Measurements from ENCODE around the gene PRKX. TPM values are rescaled to one million over a fixed set of nuclear protein-coding genes. Genes with fewer than 3 reads are reported as not detected.
A peak's percentile ranks its signal among the peaks of the same experiment; 100 is the strongest.
"Not testable (repeated sequence)": the region's sequence is repeated elsewhere in the genome, so short reads cannot be mapped to it uniquely, and the experiment has no call there.

PRKX gene
- total RNA-seq, 2 donors from 2014 or later = 80.6 to 98.5 TPM

GRCh38 chrX:3664921-3665320 lies 48.5 kb downstream of the PRKX start:
- DNase-seq = no peak
- Mint-ChIP-seq H3K9me3 (no peaks in the 10 kb centered on the region), H3K27ac (no peak overlapping the region), H3K4me1 (ENCODE audit: low read depth) (no peaks in the 10 kb centered on the region), H3K4me3 (no peak overlapping the region), H3K27me3 (ENCODE audit: low read depth) (no peaks in the 10 kb centered on the region), H3K36me3 (ENCODE audit: insufficient read depth in 2 of 2) (peaks cover 9 to 17% of the 10 kb centered on the region in 2 donors)
- ATAC-seq (replicated peaks in 1 of 2) = no peak

GRCh38 chrX:3663576-3664250 lies 49.7 kb downstream of the PRKX start:
- not testable (repeated sequence) for ATAC-seq (replicated peaks in 1 of 2); H3K27ac Mint-ChIP-seq; H3K27me3 Mint-ChIP-seq (ENCODE audit: low read depth); H3K4me1 Mint-ChIP-seq (ENCODE audit: low read depth); H3K36me3 Mint-ChIP-seq (ENCODE audit: insufficient read depth in 2 of 2); H3K4me3 Mint-ChIP-seq; H3K9me3 Mint-ChIP-seq; DNase-seq

- Mint-ChIP-seq H3K4me1 (ENCODE audit: low read depth) (no peaks in the 10 kb centered on the region), H3K36me3 (ENCODE audit: insufficient read depth in 2 of 2) (peaks cover 6 to 9% of the 10 kb centered on the region in 2 donors), H3K9me3 (no peaks in the 10 kb centered on the region), H3K27me3 (ENCODE audit: low read depth) (no peaks in the 10 kb centered on the region), H3K27ac (peak overlapping the region; percentile 58), H3K4me3 (no peak overlapping the region)
- DNase-seq (no peak), ATAC-seq (replicated peaks in 1 of 2) (no peak)
Measured at GRCh38 chrX:3659761-3660160, 53.7 kb downstream of the PRKX start.

DNA sequence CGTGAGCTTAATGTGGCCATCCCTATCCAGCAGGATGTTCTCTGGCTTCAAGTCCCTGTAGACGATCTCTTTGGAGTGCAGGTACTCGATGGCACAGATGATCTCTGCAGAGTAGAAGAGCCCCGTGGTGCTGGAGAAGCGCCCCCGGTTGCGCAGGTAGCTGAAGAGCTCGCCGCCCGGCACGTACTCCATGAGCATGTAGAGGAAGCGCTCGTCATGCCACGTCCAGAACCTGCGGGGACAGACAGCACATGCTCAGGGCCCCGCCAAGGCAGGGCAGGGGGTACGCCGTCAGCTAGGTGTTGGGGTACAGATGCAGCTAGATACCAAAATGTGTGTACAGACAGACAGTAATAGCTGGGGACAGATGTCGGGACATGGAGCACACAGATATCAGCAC lies 58.3 kb downstream of the PRKX start:
- ATAC-seq (replicated peaks in 1 of 2) = no peak
- H3K27me3 Mint-ChIP-seq (ENCODE audit: low read depth) = no peaks in the 10 kb centered on the region

DNA sequence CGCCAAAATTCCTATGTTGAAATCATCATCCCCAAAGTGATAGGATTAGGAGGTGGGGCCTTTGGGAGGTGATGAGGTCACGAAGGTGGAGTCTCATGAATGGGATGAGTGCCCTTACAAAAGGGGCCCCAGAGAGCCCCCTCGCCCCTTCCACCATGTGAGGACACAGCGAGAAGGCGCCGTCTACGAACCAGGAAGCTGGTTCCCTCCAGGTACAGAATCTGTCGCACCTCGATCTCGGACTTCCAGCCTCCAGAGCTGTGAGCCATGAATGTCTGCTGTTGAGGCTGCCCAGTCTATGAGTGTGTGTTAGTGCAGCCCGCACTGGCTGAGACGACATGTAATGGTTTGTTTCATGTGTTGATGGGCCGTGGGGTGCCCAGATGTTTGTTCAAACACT lies 60.3 kb downstream of the PRKX start:
- Mint-ChIP-seq H3K36me3 (ENCODE audit: insufficient read depth in 2 of 2) (peaks cover 1 to 8% of the 10 kb centered on the region in 2 donors), H3K4me3 (no peak overlapping the region), H3K27ac (no peak overlapping the region), H3K4me1 (ENCODE audit: low read depth) (no peaks in the 10 kb centered on the region), H3K9me3 (no peaks in the 10 kb centered on the region), H3K27me3 (ENCODE audit: low read depth) (no peaks in the 10 kb centered on the region)
- no peak for DNase-seq
- ATAC-seq (replicated peaks in 1 of 2) = no peak

More for the DNA sequence above, 58.3 kb downstream of the PRKX start:
- Mint-ChIP-seq H3K4me1 (ENCODE audit: low read depth) (no peaks in the 10 kb centered on the region), H3K4me3 (no peak overlapping the region), H3K36me3 (ENCODE audit: insufficient read depth in 2 of 2) (peaks cover 4 to 5% of the 10 kb centered on the region in 2 donors), H3K27ac (no peak overlapping the region), H3K9me3 (no peaks in the 10 kb centered on the region)
- no peak for DNase-seq

GRCh38 chrX:3651277-3651676 lies 62.2 kb downstream of the PRKX start:
- Mint-ChIP-seq H3K27ac (peak overlapping the region; percentile 85), H3K9me3 (no peaks in the 10 kb centered on the region), H3K4me1 (ENCODE audit: low read depth) (no peaks in the 10 kb centered on the region), H3K4me3 (no peak overlapping the region), H3K27me3 (ENCODE audit: low read depth) (no peaks in the 10 kb centered on the region), H3K36me3 (ENCODE audit: insufficient read depth in 2 of 2) (peaks cover 1 to 11% of the 10 kb centered on the region in 2 donors)
- no peak for ATAC-seq (replicated peaks in 1 of 2)
- DNase-seq = no peak

DNA sequence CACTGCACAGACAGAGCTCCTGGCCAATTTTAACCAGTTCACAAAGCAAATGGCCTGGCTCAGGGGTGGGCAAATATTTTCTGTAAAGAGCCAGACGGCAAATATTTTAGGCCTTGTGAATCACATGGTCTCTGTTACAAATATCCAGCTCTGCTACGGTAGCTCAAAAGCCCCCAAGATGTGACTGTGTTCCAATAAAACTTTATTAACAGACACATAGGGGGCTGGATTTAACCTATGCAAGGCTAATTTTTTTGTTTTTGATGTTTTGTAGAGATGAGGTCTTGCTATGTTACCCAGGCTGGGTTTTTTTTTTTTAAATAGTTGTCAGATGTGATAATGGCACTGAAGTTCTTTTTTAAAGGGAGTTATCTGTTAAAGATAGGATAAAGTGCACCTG lies 65.4 kb downstream of the PRKX start:
- no peaks in the 10 kb centered on the region for H3K27me3 Mint-ChIP-seq (ENCODE audit: low read depth)
- peaks cover 5 to 27% of the 10 kb centered on the region in 2 donors for H3K36me3 Mint-ChIP-seq (ENCODE audit: insufficient read depth in 2 of 2)
- no peak for ATAC-seq (replicated peaks in 1 of 2)
- H3K9me3 Mint-ChIP-seq = no peaks in the 10 kb centered on the region
- H3K4me1 Mint-ChIP-seq (ENCODE audit: low read depth) = no peaks in the 10 kb centered on the region
- DNase-seq = no peak
- H3K27ac Mint-ChIP-seq = no peak overlapping the region
- H3K4me3 Mint-ChIP-seq = no peak overlapping the region

DNA sequence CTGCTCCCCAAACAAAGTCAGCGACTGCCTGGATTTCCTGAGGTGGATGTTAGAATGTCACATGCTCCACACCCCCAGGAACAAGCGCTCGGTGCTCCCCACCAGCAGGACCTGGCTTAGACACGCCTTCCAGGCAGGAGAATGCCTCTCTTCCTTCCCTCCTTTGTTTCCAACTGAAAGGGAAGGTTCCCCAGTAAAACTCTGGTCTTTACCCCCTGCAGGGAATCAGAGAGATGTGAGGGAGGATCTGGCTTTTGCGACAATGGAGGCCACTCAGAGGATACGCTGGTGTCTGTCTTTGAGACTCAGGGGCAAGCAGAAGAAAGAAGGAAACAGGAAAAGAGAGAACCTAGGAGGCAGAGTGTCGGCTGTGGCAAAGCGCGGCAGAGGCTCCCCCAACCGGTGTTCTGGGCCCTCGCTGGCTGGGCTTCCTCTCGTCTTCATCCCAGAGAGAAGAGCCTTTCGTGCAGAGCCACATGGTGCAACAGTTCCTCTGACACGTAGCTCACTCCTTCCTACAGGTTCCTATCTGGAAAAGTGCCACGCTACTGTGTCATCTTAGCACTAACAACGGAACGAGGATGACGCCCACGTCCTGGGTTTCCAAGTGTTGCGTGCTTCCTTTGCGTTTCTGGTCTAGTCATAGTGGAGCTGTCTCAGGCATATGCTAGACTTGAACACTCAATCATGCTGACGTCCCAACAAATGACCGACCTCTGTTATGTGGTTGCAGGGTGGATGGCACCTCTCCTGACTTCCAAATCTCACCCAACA lies 73.4 kb downstream of the PRKX start:
- not testable (repeated sequence) for H3K27ac Mint-ChIP-seq
- peaks cover 8 to 18% of the 10 kb centered on the region in 2 donors for H3K36me3 Mint-ChIP-seq (ENCODE audit: insufficient read depth in 2 of 2)
- ATAC-seq (replicated peaks in 1 of 2) = peak in 1 of 2 donors; percentile 58

GRCh38 chrX:3639236-3639635 lies 74.2 kb downstream of the PRKX start:
- Mint-ChIP-seq H3K4me1 (ENCODE audit: low read depth) (no peaks in the 10 kb centered on the region), H3K36me3 (ENCODE audit: insufficient read depth in 2 of 2) (peaks cover 8 to 13% of the 10 kb centered on the region in 2 donors), H3K27ac (no peak overlapping the region), H3K27me3 (ENCODE audit: low read depth) (no peaks in the 10 kb centered on the region), H3K4me3 (no peak overlapping the region), H3K9me3 (no peaks in the 10 kb centered on the region)
- DNase-seq (no peak), ATAC-seq (replicated peaks in 1 of 2) (no peak)

More for the DNA sequence above, 73.4 kb downstream of the PRKX start:
- not testable (repeated sequence) for H3K27me3 Mint-ChIP-seq (ENCODE audit: low read depth); H3K9me3 Mint-ChIP-seq; H3K4me1 Mint-ChIP-seq (ENCODE audit: low read depth); H3K4me3 Mint-ChIP-seq; DNase-seq

GRCh38 chrX:3638280-3638873 lies 75.1 kb downstream of the PRKX start:
- Mint-ChIP-seq H3K27me3 (ENCODE audit: low read depth) (no peaks in the 10 kb centered on the region), H3K4me1 (ENCODE audit: low read depth) (no peaks in the 10 kb centered on the region), H3K9me3 (no peaks in the 10 kb centered on the region), H3K4me3 (no peak overlapping the region), H3K36me3 (ENCODE audit: insufficient read depth in 2 of 2) (peaks cover 5 to 8% of the 10 kb centered on the region in 2 donors), H3K27ac (peak overlapping the region; percentile 2)
- DNase-seq (peak; percentile 4 to 36), ATAC-seq (replicated peaks in 1 of 2) (peak in 1 of 2 donors; percentile 36)

DNA sequence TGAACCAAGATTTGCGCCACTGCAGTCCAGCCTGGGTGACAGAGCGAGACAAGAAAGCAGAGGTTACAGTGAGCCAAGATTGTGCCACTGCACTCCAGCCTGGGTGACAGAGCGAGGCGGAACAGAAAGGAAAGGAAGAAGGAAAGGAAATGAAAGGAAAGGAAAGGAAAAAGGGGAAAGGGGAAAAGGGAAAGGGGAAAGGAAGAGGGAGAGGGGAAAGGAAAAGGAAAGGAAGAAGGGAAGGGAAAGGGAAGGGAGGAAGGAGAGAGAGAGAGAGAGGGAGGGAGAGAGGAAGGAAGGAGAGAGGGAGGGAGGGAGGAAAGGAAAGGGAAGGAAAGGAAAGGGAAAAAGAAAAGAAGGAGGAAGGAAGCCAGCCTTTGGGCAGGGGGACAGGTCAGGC lies 76.6 kb downstream of the PRKX start:
- Mint-ChIP-seq H3K4me3 (no peak overlapping the region), H3K9me3 (no peaks in the 10 kb centered on the region), H3K27me3 (ENCODE audit: low read depth) (no peaks in the 10 kb centered on the region), H3K36me3 (ENCODE audit: insufficient read depth in 2 of 2) (peaks cover 4 to 13% of the 10 kb centered on the region in 2 donors), H3K4me1 (ENCODE audit: low read depth) (no peaks in the 10 kb centered on the region), H3K27ac (no peak overlapping the region)
- ATAC-seq (replicated peaks in 1 of 2) (no peak), DNase-seq (no peak)

DNA sequence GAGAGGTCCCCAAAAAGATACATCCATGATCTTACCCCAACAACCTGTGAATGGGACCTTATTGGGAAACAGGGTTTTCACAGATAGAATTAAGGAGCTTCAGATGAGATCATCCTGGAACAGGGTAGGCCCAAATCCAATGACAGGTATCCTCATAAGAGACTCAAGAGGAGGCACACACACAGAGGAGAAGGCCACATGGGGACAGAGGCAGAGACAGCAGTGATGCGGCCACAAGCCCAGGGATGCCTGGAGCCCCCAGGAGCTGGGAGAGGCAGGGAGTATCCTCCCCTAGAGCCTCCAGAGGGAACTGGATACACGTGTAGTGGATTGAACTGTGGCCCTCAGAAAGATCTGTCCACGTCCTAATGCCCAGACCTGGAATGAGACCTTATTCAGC lies 82.3 kb downstream of the PRKX start:
- H3K4me3 Mint-ChIP-seq = no peak overlapping the region
- ATAC-seq (replicated peaks in 1 of 2) (no peak), DNase-seq (no peak)
- no peaks in the 10 kb centered on the region for H3K9me3 Mint-ChIP-seq
- no peak overlapping the region for H3K27ac Mint-ChIP-seq
- no peaks in the 10 kb centered on the region for H3K4me1 Mint-ChIP-seq (ENCODE audit: low read depth)
- H3K36me3 Mint-ChIP-seq (ENCODE audit: insufficient read depth in 2 of 2) = peaks cover 7 to 27% of the 10 kb centered on the region in 2 donors
- no peaks in the 10 kb centered on the region for H3K27me3 Mint-ChIP-seq (ENCODE audit: low read depth)

- no peak overlapping the region for H3K4me3 Mint-ChIP-seq
- H3K9me3 Mint-ChIP-seq = no peaks in the 10 kb centered on the region
- no peaks in the 10 kb centered on the region for H3K4me1 Mint-ChIP-seq (ENCODE audit: low read depth)
- DNase-seq (no peak), ATAC-seq (replicated peaks in 1 of 2) (no peak)
- H3K27me3 Mint-ChIP-seq (ENCODE audit: low read depth) = no peaks in the 10 kb centered on the region
- H3K36me3 Mint-ChIP-seq (ENCODE audit: insufficient read depth in 2 of 2) = peaks cover 5 to 27% of the 10 kb centered on the region in 2 donors
- no peak overlapping the region for H3K27ac Mint-ChIP-seq
Measured at GRCh38 chrX:3627594-3627993, 85.9 kb downstream of the PRKX start.

Measured in activated T-cell treated with anti-CD3 and anti-CD28 coated beads, Interleukin-2, amount 50 U/mL, for 72 hours (primary cell).